Thyroid gland (tissue), 4 donors: ENCODE data around the gene ZBTB34.
A peak's percentile ranks its signal among the peaks of the same experiment; 100 is the strongest.

Experiments
- CTCF ChIP-seq, 6 experiments: fragments of 200-600 bp in 3 of 6; fragments of 450-650 bp in 3 of 6; sonication (generic) in 3 of 6; IDR thresholded peaks; one replicate each; pipeline ENCODE4 v1.5.1; 2016 to 2019; ENCODE audit warnings: antibody characterized with exemption in 6 of 6, mild to moderate bottlenecking in 2 of 6, inconsistent platforms in 1 of 6, moderate library complexity in 1 of 6
- POLR2A ChIP-seq, 2 donors: fragments of 450-650 bp; IDR thresholded peaks; one replicate each; pipeline ENCODE4 v1.6.1; 2017; ENCODE audit warnings: antibody characterized with exemption in 2 of 2, mild to moderate bottlenecking in 2 of 2, moderate library complexity in 1 of 2

DNA sequence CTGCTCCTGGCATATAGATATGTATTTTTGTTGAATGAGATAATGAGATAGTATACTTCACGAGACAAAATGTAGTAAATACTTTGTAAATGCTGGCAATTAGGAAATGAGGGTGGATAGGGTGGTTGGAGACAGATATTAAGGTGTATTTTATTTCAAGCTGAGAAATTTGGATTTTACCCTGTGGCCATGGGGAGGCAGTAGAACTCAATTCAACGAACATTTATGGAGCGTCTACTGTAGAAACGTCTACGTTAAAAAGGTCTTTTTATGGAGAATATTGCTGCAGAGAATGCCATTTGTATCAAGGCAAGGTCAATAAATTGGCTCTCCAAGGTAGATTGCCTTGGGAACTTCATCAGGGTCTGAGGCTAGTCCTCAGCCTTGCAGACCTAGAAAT is 32.6 kb downstream of the ZBTB34 start:
- TF ChIP-seq CTCF (IDR thresholded peaks at IDR 0.05) = peak in 3 of 6 experiments; percentile 27 to 29 (median 28)
- TF ChIP-seq POLR2A (IDR thresholded peaks at IDR 0.05) = no peak
